HepG2 (cell line): ENCODE measurements around the gene PDPK1. TPM values are rescaled to one million over a fixed set of nuclear protein-coding genes. Genes with fewer than 3 reads are reported as not detected.
A peak's percentile ranks its signal among the peaks of the same experiment; 100 is the strongest.

ENCODE experiments used
- EEA1 ChIP-seq: sonication (generic); formaldehyde crosslinking; IDR thresholded peaks from 2 replicates; pipeline ENCODE4 v1.5.1; 2020; ENCODE audit warnings: mild to moderate bottlenecking, missing genetic modification reagents, borderline replicate concordance
- FOXC1 ChIP-seq: sonication (generic); formaldehyde crosslinking; IDR thresholded peaks from 2 replicates; pipeline ENCODE4 v1.8.0; 2022; ENCODE audit warnings: mild to moderate bottlenecking, missing genetic modification reagents, borderline replicate concordance
- GFI1 ChIP-seq: sonication (generic); formaldehyde crosslinking; IDR thresholded peaks from 2 replicates; pipeline ENCODE4 v1.5.0; 2020; ENCODE audit warnings: missing genetic modification reagents, mild to moderate bottlenecking, borderline replicate concordance
- HMGA1 ChIP-seq: sonication (generic); formaldehyde crosslinking; conservative IDR thresholded peaks from 2 replicates; pipeline ENCODE4 v1.4.0; 2020; ENCODE audit warnings: missing genetic modification reagents
- JDP2 ChIP-seq: sonication (generic); formaldehyde crosslinking; IDR thresholded peaks from 2 replicates; pipeline ENCODE4 v1.8.1; 2022; ENCODE audit warnings: missing genetic modification reagents, borderline replicate concordance
- MIER2 ChIP-seq: IDR thresholded peaks from 2 replicates; pipeline ENCODE4 v1.6.1; 2016; ENCODE audit warnings: missing biosample characterization, missing genetic modification reagents
- MXD4 ChIP-seq: IDR thresholded peaks from 2 replicates; pipeline ENCODE4 v1.6.1; 2016; ENCODE audit warnings: mild to moderate bottlenecking, missing biosample characterization, missing genetic modification reagents
- PRPF4 ChIP-seq: fragments of 200-400 bp; formaldehyde crosslinking; IDR thresholded peaks from 2 replicates; pipeline ENCODE4 v1.6.1; 2016; ENCODE audit warnings: low read length, low read depth; ENCODE audit not compliant: poor library complexity, severe bottlenecking
- RXRA ChIP-seq: sonication (generic); formaldehyde crosslinking; IDR thresholded peaks from 2 replicates; pipeline ENCODE4 v1.5.1; 2020; ENCODE audit warnings: missing genetic modification reagents
- SIX4 ChIP-seq: sonication (generic); formaldehyde crosslinking; IDR thresholded peaks from 2 replicates; pipeline ENCODE4 v1.4.0; 2020; ENCODE audit warnings: missing genetic modification reagents
- SOX6 ChIP-seq, 2 experiments: fragments of 450-650 bp in 1 of 2; sonication (generic) in 1 of 2; formaldehyde crosslinking in 1 of 2; IDR thresholded peaks; 2 replicates each; pipeline versions ENCODE4 v1.4.0 to v1.6.1; 2017 to 2020; ENCODE audit warnings: antibody characterized with exemption in 1 of 2, mild to moderate bottlenecking in 1 of 2, missing genetic modification reagents in 1 of 2
- SP5 ChIP-seq: IDR thresholded peaks from 2 replicates; pipeline ENCODE4 v1.6.1; 2016; ENCODE audit warnings: low read depth, borderline replicate concordance
- TBX2 ChIP-seq: sonication (generic); formaldehyde crosslinking; IDR thresholded peaks from 2 replicates; pipeline ENCODE4 v1.5.0; 2020; ENCODE audit warnings: missing genetic modification reagents, mild to moderate bottlenecking, borderline replicate concordance
- WIZ ChIP-seq: sonication (generic); formaldehyde crosslinking; IDR thresholded peaks from 2 replicates; pipeline ENCODE4 v1.5.1; 2020; ENCODE audit warnings: mild to moderate bottlenecking, missing genetic modification reagents
- ZFP36L1 ChIP-seq: sonication (generic); formaldehyde crosslinking; IDR thresholded peaks from 2 replicates; pipeline ENCODE4 v1.8.0; 2022; ENCODE audit warnings: mild to moderate bottlenecking, missing genetic modification reagents, moderate library complexity
- ZNF207 ChIP-seq: fragments of 450-650 bp; IDR thresholded peaks from 2 replicates; pipeline ENCODE4 v1.6.1; 2016; ENCODE audit warnings: antibody characterized with exemption, borderline replicate concordance
- ZNF383 ChIP-seq: sonication (generic); formaldehyde crosslinking; IDR thresholded peaks from 2 replicates; pipeline ENCODE4 v1.4.0; 2020; ENCODE audit warnings: missing genetic modification reagents, mild to moderate bottlenecking, borderline replicate concordance
- ZNF441 ChIP-seq: sonication (generic); formaldehyde crosslinking; IDR thresholded peaks from 2 replicates; pipeline ENCODE4 v1.7.0; 2021; ENCODE audit warnings: missing genetic modification reagents, borderline replicate concordance
- ZNF569 ChIP-seq: sonication (generic); formaldehyde crosslinking; IDR thresholded peaks from 2 replicates; pipeline ENCODE4 v1.5.0; 2020; ENCODE audit warnings: mild to moderate bottlenecking, missing genetic modification reagents, moderate library complexity, borderline replicate concordance
- ZNF816 ChIP-seq: sonication (generic); formaldehyde crosslinking; IDR thresholded peaks from 2 replicates; pipeline ENCODE4 v1.8.0; 2022; ENCODE audit warnings: missing genetic modification reagents, mild to moderate bottlenecking, borderline replicate concordance
- ZNF883 ChIP-seq: sonication (generic); formaldehyde crosslinking; IDR thresholded peaks from 2 replicates; pipeline ENCODE4 v1.5.1; 2020; ENCODE audit warnings: mild to moderate bottlenecking, missing genetic modification reagents; ENCODE audit errors: not compliant biosample characterization
- ZSCAN29 ChIP-seq: sonication (generic); formaldehyde crosslinking; conservative IDR thresholded peaks from 2 replicates; pipeline ENCODE4 v1.4.0; 2020; ENCODE audit warnings: mild to moderate bottlenecking, missing genetic modification reagents
- ZSCAN31 ChIP-seq: sonication (generic); formaldehyde crosslinking; IDR thresholded peaks from 2 replicates; pipeline ENCODE4 v1.5.0; 2020; ENCODE audit warnings: low read depth, mild to moderate bottlenecking, missing genetic modification reagents
- polyA plus RNA-seq, 8 experiments: library from polyadenylated mRNA; depleted of rRNA in 3 of 8; stranded (reverse) in 7 of 8; unstranded in 1 of 8; fragments of >200 nt; fragmentation: Illumina TruSeq in 4 of 8; extraction: Trizol in 4 of 8; gene quantifications; 2 replicates each; pipeline versions ENCODE4 v1.2.1 to v1.2.3, GENCODE V29; 2011 to 2016; ENCODE audit warnings: low read depth in 4 of 8, missing spikeins in 1 of 8, mixed read lengths in 1 of 8; ENCODE audit not compliant: insufficient read depth in 1 of 8
- total RNA-seq, 5 experiments: library from RNA; depleted of rRNA; stranded (reverse); fragments of >200 nt; fragmentation: Illumina TruSeq; extraction: Trizol; gene quantifications; 2 replicates each; pipeline ENCODE4 v1.2.3, GENCODE V29; 2016; ENCODE audit warnings: low read depth in 1 of 5
- TF ChIP-seq, protein P1 (sequence below): sonication (generic); formaldehyde crosslinking; IDR thresholded peaks from 2 replicates; pipeline ENCODE4 v1.5.0; 2020; ENCODE audit warnings: missing genetic modification reagents
- TF ChIP-seq, protein P2 (sequence below): sonication (generic); formaldehyde crosslinking; IDR thresholded peaks from 2 replicates; pipeline ENCODE4 v1.8.0; 2022; ENCODE audit warnings: mild to moderate bottlenecking, missing genetic modification reagents; ENCODE audit not compliant: insufficient replicate concordance
- TF ChIP-seq, protein P3 (sequence below): fragments of 450-650 bp; IDR thresholded peaks from 2 replicates; pipeline ENCODE4 v1.6.1; 2017; ENCODE audit warnings: mild to moderate bottlenecking

PDPK1 gene
- total and polyA plus RNA-seq, 2 of the 13 experiments (the other 11 are each of a cell fraction or from before 2014, with no cell fraction given) = 59.6 to 129 TPM

DNA sequence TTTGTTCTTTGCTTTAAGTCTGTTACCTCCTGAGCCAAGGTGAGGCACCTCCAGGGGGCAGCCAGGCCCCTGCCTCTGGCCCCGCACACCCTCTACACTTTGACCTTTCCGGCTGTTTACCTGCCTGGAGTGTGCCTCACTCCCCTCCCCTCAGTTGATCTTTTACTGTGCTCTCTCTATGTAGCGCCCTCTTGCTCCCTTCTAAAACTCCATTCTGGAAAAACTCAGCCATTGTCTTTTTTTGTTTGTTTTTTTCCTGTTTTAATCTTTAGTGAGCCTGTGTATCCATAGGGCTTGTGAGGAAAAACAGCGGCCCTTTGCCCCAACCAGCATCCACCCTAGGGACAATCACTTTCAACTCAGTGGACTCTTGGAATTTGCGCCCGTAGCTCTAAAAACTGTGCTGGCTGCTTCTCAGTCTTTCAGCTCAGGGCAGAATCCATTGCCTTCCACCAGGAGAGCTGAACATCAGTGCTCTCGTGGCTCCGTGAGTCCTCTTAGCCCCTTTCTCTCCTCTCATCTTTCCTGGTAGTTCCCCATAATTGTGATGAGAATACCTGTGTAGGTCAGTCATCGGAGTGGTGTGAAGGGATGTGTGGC, 13.4 kb upstream of the PDPK1 start (continued):
- TF ChIP-seq SOX6 (IDR thresholded peaks at IDR 0.05) (no peak), SOX6 (CRISPR knock-in tag; IDR thresholded peaks at IDR 0.05) (peak; percentile 100), ZNF883 (peak; percentile 27), ZSCAN29 (CRISPR knock-in tag) (no peak; the same call in none of the 2 replicates), MIER2 (CRISPR knock-in tag) (no peak), RXRA (CRISPR knock-in tag) (peak; percentile 98), ZSCAN31 (CRISPR knock-in tag) (no peak), MXD4 (0 out of 2 replicates have a peak, but pooled peaks have one; percentile 37), WIZ (CRISPR knock-in tag) (no peak), ZNF816 (0 out of 2 replicates have a peak, but pooled peaks have one; percentile 25), ZFP36L1 (peak; percentile 51; the same call in 1 of the 2 replicates), SIX4 (CRISPR knock-in tag) (peak; percentile 41; the same call in 1 of the 2 replicates), PRPF4 (peak; percentile 21), TBX2 (no peak; the same call in none of the 2 replicates), ZNF441 (CRISPR knock-in tag) (no peak), ZNF207 (no peak), ZNF383 (CRISPR knock-in tag) (no peak), HMGA1 (CRISPR knock-in tag) (no peak), JDP2 (no peak), GFI1 (CRISPR knock-in tag) (peak; percentile 71; the same call in 1 of the 2 replicates), EEA1 (CRISPR knock-in tag) (no peak), SP5 (CRISPR knock-in tag) (peak; percentile 90; the same call in 1 of the 2 replicates), FOXC1 (CRISPR knock-in tag) (peak; percentile 80), ZNF569 (CRISPR knock-in tag) (no peak)
- TF ChIP-seq, protein P1, sequence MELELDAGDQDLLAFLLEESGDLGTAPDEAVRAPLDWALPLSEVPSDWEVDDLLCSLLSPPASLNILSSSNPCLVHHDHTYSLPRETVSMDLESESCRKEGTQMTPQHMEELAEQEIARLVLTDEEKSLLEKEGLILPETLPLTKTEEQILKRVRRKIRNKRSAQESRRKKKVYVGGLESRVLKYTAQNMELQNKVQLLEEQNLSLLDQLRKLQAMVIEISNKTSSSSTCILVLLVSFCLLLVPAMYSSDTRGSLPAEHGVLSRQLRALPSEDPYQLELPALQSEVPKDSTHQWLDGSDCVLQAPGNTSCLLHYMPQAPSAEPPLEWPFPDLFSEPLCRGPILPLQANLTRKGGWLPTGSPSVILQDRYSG (CRISPR knock-in tag) = no peak
- TF ChIP-seq, protein P2, sequence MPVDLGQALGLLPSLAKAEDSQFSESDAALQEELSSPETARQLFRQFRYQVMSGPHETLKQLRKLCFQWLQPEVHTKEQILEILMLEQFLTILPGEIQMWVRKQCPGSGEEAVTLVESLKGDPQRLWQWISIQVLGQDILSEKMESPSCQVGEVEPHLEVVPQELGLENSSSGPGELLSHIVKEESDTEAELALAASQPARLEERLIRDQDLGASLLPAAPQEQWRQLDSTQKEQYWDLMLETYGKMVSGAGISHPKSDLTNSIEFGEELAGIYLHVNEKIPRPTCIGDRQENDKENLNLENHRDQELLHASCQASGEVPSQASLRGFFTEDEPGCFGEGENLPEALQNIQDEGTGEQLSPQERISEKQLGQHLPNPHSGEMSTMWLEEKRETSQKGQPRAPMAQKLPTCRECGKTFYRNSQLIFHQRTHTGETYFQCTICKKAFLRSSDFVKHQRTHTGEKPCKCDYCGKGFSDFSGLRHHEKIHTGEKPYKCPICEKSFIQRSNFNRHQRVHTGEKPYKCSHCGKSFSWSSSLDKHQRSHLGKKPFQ (CRISPR knock-in tag) = peak; percentile 76
- TF ChIP-seq, protein P3, sequence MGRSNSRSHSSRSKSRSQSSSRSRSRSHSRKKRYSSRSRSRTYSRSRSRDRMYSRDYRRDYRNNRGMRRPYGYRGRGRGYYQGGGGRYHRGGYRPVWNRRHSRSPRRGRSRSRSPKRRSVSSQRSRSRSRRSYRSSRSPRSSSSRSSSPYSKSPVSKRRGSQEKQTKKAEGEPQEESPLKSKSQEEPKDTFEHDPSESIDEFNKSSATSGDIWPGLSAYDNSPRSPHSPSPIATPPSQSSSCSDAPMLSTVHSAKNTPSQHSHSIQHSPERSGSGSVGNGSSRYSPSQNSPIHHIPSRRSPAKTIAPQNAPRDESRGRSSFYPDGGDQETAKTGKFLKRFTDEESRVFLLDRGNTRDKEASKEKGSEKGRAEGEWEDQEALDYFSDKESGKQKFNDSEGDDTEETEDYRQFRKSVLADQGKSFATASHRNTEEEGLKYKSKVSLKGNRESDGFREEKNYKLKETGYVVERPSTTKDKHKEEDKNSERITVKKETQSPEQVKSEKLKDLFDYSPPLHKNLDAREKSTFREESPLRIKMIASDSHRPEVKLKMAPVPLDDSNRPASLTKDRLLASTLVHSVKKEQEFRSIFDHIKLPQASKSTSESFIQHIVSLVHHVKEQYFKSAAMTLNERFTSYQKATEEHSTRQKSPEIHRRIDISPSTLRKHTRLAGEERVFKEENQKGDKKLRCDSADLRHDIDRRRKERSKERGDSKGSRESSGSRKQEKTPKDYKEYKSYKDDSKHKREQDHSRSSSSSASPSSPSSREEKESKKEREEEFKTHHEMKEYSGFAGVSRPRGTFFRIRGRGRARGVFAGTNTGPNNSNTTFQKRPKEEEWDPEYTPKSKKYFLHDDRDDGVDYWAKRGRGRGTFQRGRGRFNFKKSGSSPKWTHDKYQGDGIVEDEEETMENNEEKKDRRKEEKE = no peak
